ENCODE results near the gene RAB6B.

- TF ChIP-seq CTCF (IDR thresholded peaks at IDR 0.05; ENCODE audit: insufficient read depth, low read length) (no peak), SPI1 (IDR thresholded peaks at IDR 0.05; ENCODE audit: borderline replicate concordance, low read depth) (no peak), POLR2AphosphoS5 (IDR thresholded peaks at IDR 0.05; ENCODE audit: low read depth) (no peak), GABPA (IDR thresholded peaks at IDR 0.05; ENCODE audit: low read depth) (no peak), REST (IDR thresholded peaks at IDR 0.05; ENCODE audit: insufficient replicate concordance, low read depth) (no peak)
Observed at GRCh38 chr3:133864616-133865015, 31.1 kb downstream of the RAB6B start.

Data from HL-60 (cell line).